HG02588 (cell line): ENCODE data around the gene EFHB.
"Not testable (repeated sequence)": the region's sequence is repeated elsewhere in the genome, so short reads cannot be mapped to it uniquely, and the experiment has no call there.

Experiments
- ATAC-seq: cut with Tn5 transposase; IDR thresholded peaks from one replicate; pipeline ENCODE4 v1.9.1; 2021; ENCODE audit warnings: mild to moderate bottlenecking, moderate library complexity; ENCODE audit not compliant: unreplicated experiment

EFHB gene

DNA sequence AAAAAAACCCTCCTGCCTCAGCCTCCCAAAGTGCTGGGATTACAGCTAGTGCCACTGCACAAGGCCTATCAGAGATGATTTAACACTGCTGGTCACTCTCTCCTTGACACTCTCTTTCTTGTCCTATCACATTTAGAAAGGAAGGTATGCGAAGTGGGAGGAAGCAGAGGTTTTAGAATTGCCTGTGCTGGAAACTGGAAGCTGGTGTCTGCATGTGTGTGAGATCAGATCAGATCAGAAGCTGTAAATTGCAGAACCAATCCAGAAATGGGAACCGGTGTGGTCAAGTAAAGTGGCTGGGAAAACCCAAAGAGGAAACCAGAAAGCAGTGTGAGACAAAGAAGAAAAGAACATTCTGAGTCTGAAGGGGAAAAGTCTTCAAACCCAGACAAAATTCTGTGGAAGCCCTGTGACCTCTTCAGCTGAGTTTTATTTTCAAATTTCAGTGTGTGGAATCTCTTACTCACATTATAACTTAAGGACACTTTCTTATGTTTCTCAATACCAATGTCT is 2.8 kb downstream of the EFHB start:
- ATAC-seq, result peak; percentile 87

DNA sequence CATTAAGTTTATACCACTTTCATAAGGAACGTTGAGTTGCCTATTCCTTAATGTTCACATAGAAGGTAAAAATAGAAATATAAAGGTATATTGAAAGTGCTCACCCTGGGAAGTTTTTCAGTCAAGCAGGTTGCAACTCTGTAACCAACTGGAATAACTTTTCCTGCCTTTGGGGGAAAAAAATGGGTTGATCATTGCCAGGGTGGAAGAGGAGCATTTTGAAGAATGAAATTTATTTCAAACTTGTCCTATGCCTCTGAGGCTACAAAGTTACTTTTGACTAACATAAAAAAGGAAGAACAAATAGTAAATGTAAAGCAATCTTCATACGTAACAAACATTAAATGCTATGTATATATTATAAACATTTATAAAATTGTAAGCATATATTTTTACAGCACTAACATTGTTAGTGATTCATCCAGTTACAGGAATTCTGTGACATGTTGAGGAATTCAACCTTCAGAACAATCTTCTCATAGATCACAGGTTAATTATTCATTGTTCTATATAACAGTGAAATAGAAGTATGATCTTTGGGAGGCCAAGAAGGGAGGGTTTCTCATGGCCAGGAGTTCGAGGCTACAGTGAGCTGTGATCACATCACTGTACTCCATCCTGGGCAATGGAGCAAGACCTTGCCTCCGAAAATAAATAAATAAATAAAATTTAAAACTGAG is 13.5 kb downstream of the EFHB start:
- ATAC-seq, result no peak

DNA sequence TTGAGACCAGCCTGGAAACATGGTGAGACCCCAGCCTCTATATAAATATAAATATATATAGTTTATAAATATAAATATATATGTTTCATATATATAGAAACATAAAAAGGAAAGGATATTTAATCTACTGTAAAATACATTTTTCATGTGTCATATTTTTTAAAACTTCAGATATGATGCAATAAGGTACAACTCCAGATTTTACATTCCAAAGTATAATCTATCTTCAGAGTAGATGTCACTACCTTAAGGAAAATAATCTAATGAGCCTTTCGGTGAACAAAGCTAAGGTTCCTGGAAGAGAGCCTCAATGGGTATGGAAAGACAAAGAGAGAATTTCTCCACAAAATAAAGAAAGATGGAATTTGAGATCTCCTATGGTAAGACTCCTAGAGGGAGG is 16.9 kb downstream of the EFHB start:
- ATAC-seq, result no peak

DNA sequence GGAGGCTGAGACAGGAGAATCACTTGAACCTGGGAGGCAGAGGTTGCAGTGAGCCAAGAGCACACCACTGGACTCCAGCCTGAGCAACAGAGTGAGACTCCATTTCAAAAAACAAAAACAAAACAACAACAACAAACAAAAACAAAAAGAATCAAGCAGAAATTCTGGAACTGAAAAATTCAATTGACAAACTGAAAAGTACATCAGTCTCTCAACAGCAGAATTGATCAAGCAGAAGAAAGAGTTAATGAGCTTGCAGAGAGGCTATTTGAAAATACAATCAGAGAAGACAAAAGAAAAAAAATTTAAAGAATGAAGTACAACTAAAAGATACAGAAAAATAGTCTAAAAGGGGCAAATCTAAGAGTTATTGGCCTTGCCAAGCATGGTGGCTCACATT is 22.6 kb downstream of the EFHB start:
- ATAC-seq, result no peak

DNA sequence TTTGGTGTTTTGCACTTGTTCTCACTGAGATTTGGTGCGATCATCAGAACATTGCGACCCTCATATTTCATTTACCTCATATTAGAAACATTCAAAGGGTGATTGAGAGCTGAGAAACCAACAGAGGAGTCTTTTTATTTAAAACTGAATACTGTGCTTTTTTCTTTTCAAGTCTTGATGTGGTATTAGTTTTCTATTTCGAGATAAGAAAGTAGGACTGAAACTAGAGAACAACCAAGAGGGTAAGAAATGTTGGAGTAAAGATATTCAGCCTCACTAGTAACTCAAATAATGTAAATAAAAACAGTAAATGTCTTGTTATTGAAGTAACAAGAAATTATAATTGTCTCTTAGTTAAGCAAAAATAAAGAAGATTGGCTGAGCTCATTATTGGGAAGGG is 26.5 kb downstream of the EFHB start:
- no peak for ATAC-seq

DNA sequence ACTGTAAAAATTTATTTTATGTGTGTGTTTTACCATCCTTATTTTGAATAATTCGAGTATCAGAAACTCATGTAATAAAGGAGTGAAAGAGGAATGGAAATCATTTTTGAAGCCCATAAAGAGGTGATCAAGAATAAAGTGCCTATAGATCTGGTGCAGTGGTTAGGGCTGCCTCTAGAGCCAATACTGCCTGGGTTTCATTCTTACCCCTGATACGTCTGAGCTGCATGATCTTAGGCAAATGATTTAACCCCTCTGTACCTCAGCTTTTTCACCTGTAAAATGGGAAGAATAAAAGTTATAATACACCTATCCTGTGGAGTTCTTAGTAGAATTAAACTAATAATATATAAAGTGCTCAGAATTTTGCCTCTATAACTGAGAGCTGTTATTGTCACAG is 30.4 kb downstream of the EFHB start:
- no peak for ATAC-seq

DNA sequence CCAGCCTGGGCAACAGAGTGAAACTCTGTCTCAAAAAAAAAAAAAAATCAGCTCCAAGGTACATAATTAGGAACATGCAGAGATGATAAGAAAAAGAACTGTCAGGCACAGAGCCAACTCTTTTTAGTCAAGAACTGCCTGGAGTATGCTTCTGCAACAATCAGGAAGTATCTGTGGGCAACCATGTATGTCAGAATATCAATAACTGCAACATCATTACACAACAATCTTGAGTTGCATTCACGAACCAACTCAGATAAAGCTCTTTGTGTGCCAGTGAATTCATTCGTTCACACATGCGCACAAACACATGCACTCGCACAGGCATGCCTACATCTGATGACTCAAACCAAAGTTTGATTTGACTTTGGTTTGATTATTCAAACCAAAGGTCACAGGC is 32.1 kb downstream of the EFHB start:
- no peak for ATAC-seq

DNA sequence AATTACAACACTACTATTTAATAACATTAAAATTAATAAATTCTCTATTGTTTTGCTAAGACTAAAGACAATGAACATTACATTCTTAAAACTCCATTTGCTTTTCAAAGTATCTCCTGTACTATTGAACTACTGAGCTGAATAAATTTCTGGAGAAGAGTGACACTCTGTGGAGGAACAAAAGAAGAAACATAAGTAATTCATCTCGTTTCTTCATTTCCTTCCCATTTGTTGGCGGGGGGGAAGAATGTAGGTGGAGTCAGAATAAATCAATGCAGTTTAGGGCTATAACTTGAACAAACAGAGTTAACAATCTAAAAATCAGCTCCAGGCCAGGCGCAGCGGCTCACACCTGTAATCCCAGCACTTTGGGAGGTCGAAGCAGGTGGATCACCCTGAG is 32.7 kb downstream of the EFHB start:
- ATAC-seq, result no peak

DNA sequence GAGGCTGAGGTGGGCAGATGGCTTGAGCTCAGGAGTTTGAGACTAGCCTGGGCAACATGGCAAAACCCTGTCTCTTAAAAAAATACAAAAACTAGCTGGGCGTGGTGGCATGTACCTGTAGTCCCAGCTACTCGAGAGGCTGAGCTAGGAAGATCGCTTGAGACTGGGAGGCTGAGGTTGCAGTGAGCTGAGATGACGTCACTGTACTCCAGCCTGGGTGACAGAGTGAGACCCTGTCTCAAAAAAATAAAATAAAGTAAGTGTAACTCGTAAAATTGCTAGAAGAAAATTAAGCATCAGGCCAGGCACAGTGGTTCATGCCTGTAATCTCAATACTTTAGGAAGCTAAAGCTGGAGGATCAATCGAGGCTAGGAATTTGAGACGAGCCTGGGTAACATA is 34.2 kb downstream of the EFHB start:
- ATAC-seq, result not testable (repeated sequence)

DNA sequence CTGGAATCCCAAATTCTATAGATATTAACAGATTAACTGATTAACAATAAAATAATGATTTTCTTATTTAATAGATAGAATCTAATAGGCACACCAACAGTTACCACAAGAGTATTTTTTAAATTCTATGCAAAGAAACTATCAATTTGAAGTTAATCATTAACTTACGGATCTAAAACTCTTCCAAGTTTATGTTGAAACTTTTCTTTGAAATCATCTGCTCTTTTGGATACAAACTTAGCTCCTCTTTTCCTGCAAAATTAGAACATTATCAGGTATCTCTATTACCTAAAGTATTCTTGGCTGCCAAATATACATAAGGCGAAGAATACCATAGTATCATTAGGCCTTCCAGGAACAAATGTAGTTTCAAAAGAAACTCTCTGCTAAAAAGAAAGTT is 34.8 kb downstream of the EFHB start:
- ATAC-seq, result no peak

DNA sequence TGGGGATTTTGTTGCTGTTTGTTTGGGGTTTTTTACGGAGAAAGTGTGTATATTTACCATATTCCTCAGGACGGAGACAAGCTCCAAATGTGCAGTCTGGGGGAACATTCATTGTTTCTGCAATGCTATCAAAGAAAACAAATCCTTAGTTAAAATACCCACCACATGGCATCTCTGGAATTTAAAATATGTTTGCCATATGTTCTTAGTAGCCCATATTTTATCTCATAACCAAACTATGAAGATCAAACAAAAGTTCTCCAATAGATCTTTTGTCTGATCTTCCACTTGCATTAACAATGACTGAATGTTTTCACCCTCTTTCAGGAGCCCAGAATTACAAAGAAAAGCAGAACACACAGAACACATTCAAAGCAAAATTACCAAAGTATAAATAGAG is 35.3 kb downstream of the EFHB start:
- ATAC-seq, result no peak

DNA sequence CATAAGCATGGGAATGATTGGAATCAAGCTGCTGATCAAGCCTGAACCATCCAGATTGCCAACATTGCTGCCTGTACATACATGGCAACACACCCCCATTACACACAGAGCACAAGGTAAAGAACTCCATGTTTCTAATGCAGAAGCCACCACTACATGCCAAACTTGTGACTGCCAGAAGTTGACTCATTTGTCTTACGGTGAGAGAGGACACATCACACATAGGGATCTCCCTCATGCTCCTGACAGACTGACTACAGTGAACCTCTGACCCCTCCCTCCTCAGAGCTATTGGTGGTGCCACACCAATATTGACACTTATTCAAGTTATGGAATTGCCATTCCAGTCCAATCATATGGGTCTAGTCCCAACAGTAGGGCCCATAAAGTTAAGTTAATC is 42.3 kb downstream of the EFHB start:
- ATAC-seq, result no peak

DNA sequence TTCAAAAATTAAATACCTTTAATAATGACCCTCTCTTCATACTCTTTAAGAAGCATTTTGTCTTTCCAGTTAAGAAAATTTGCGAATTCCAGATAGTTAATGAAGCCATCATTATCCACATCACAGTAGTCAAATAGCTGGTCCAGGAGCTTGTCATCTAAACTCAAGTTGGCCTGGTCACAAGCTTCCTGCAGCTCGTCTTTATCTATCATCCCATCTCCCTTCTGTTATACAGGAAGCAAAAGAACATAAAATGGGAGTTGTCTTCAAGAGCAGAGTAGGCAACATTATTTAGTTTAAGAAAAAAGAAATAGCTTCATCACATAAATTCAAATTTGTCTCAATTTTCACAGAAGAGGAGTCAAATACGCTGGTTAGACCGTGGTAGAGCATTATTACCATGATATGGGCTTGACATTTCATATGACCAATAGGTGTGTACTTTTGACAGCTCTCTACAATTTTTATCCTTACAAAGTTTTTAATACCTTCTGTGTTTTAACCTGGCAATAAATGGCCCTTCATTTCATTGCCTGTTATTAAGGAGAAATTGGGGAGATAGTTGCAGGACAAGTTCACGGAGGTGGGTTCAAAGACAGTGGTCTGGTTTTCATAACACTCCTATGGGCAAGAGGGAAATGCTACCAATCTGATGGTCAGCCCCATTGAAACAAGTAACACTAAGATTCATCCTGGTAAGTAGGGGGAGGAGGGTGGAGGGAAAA is 45.4 kb downstream of the EFHB start:
- ATAC-seq, result no peak

DNA sequence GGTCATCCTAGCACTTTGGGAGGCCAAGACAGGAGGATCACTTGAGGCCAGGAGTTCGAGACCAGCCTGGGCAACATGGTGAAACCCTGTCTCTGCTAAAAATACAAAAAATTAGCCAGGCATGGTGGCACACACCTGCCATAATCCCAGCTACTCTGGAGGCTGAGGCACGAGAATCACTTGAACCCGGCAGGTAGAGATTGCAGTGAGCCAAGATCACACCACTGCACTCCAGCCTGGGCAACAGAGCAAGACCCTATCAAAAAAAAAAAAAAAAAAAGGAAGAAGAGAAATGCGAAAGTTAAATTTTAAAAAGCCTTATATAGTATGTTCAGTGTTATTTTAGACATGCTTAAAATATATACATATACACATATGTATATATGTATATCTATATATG is 46.9 kb downstream of the EFHB start:
- not testable (repeated sequence) for ATAC-seq

DNA sequence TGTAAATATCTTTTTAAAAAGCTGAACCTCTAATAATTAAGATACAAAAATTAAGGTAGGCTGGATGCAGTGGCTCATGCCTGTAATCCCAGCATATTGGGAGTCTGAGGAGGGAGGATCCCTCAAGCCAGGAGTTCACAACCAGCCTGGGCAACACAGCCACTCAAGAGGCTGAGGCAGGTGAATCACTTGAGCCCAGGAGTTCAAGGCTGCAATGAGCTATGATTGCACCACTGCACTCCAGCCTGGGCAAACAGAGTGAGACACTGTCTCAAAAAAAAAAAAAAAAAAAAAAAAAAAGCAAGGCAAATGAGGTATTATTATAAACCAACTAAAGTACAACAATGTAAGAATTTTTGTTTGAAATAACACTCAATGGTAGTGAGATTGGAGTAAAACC is 47.6 kb downstream of the EFHB start:
- no peak for ATAC-seq

DNA sequence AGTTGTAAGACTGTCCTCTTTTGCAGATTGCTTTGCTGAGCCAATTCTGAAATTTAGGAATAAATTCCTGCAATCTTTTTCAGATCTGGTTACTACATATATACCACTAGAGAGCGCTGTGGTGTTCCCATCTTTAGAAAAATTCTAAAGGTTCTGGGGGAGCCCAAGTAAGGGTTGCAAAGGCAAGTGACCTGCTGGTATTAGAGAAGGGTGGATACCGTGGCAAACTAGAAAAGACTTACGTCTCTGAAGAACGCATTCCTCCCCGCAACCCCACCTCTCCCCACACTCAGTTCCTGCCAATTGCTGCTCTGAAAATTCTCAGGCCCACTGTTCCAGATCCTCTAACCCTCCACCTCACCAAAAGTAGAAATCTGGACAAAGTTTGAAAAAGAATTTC is 48.5 kb downstream of the EFHB start:
- ATAC-seq, result no peak

DNA sequence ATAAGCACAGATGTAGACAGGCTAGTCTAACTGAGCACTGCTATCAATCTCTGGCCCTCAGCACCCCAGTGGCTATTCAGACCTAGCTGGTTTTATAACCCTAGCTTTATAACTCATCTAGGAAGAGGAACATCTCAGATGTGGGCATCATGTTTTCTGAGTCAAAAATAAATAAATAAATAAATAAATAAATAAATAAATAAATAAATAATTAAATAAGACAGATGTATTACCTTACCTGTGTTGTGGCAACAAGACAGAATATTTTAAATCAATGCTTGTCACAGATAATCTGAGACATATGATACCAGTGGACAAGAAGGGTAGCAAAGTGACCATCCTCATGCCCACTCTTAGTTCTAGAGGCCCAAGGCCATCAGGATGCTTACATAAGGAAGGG is 52.2 kb downstream of the EFHB start:
- ATAC-seq, result no peak

DNA sequence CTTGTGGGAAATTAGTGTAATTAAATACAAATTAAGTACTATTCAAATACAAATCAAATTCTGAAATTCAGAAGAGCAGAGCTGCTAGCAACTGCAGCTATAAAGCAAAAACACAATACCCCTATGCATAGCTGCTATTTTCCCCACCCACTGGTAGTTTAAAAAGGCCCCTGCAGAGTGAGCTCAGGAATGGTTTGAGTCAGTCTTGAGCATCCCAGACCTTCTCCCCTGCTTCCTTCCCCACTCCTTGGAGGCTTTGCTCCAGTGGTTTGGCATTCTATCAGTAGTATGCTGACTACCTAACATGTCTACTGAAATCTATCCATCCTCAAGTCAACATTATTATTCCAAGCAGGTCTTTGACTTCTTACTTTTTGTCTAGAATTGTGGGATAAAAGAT is 53.0 kb downstream of the EFHB start:
- no peak for ATAC-seq

DNA sequence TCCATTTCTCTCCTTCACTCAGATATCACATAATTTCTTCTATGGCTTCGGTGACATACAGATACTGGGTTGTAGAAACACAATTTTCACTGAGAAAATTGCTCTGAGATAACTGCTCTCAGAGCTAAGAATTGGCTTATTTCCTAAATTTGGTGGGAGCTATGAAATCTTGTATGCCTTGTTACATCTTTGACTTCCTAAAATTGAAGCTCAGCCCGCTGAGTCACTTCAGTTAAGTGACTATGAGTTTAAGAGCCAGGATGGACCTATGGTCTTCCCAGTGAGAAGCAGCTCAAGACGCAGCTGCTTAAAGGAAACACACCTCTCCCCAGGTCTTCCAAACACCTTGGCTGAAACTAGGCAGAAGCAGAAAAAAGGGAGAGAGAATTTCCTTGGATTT is 56.4 kb downstream of the EFHB start:
- ATAC-seq, result no peak

DNA sequence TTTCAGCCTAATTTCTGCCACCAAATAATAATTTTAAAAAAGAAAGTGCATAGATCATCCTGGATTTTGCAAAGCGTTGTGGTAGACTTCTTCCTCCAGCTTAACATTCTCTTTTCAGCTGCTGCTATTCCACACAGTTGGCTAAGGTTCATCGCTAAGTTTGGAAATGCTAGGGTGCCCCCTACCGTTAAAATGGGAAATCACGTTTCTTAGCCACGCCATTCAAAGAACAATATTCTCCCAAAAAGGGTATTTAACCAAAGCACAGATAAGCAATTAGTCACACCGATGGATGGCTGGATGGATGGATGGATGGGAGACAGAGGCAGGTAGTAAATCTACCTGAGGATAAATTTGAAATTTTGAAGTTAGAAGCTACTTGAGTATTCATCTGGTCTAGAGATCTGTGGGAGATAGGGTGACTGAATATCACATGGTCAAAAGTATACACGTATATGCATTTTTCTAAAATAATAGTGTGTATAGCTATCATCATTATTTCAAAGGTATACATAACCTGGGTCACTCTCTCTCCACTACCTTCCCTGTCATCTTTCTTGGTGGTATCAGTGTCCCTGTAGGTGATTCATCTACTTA is 67.2 kb downstream of the EFHB start:
- ATAC-seq, result peak; percentile 90

DNA sequence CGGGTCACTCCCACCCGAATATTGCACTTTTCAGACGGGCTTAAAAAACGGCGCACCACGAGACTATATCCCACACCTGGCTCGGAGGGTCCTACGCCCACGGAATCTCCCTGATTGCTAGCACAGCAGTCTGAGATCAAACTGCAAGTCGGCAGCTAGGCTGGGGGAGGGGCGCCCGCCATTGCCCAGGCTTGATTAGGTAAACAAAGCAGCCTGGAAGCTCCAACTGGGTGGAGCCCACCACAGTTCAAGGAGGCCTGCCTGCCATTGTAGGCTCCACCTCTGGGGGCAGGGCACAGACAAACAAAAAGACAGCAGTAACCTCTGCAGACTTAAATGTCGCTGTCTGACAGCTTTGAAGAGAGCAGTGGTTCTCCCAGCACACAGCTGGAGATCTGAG is 78.7 kb downstream of the EFHB start:
- ATAC-seq, result not testable (repeated sequence)

DNA sequence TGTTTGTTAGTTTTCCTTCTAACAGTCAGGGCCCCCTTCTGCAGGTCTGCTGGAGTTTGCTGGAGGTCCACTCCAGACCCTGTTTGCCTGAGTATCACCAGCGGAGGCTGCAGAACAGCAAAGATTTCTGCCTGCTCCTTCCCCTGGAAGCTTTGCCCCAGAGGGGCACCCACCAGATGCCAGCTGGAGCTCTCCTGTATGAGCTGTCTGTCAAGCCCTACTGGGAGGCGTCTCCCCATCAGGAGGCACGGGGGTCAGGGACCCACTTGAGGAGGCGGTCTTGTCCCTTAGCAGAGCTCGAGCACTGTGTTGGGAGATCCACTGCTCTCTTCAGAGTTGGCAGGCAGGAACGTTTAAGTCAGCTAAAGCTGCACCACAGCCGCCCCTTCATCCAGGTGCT is 87.4 kb downstream of the EFHB start:
- ATAC-seq, result not testable (repeated sequence)
